Caco-2 (cell line): ENCODE data around the gene PTAR1. TPM values are rescaled to one million over a fixed set of nuclear protein-coding genes. Genes with fewer than 3 reads are reported as not detected.

Experiments
- BruUV-seq: library from RNA; stranded (reverse); fragments of 400-500 nt; replicated peaks from 2 replicates; lab custom pipeline; 2021; lab: Mats Ljungman, UMichigan
- CTCF ChIA-PET: fragments of 300-600 bp; sonication (Branson Sonifier 250); formaldehyde crosslinking; loops from one replicate; lab custom pipeline; 2022; ENCODE audit warnings: antibody characterized with exemption; lab: Charles Lee
- POLR2A ChIA-PET: fragments of 300-600 bp; sonication (Branson Sonifier 250); formaldehyde crosslinking; loops from one replicate; lab custom pipeline; 2022; ENCODE audit warnings: antibody characterized with exemption; lab: Charles Lee
- DNase-seq, 2 experiments: peaks; one replicate each; pipeline versions ENCODE4 v3.0.0 to v3.0.0-alpha.2; 2020 to 2022
- H3K27me3 ChIP-seq: replicated peaks from 2 replicates; pipeline ENCODE4 v1.6.0; 2011; ENCODE audit warnings: low read length; ENCODE audit not compliant: control insufficient read depth, insufficient read depth
- H3K36me3 ChIP-seq: 2 replicates; pipeline ENCODE4 v1.5.1; 2011; ENCODE audit warnings: low read length; ENCODE audit not compliant: control insufficient read depth, insufficient read depth
- H3K4me1 ChIP-seq: fragments of 250-450 bp; sonication (Bioruptor Pico); 2 replicates; pipeline ENCODE4 v1.5.1; 2020; ENCODE audit warnings: mild to moderate bottlenecking
- H3K4me3 ChIP-seq: 2 replicates; pipeline ENCODE4 v1.5.1; 2011; ENCODE audit warnings: low read depth, mild to moderate bottlenecking, control low read depth, low read length
- H3K9me3 ChIP-seq: fragments of 250-450 bp; sonication (Bioruptor Pico); 2 replicates; pipeline ENCODE4 v1.5.1; 2020; ENCODE audit warnings: mild to moderate bottlenecking, moderate library complexity
- H3K27ac Mint-ChIP-seq: one replicate; pipeline ENCODE4 v1.8.0; 2022; ENCODE audit warnings: mixed read lengths; ENCODE audit not compliant: unreplicated experiment
- H3K27me3 Mint-ChIP-seq: one replicate; pipeline ENCODE4 v1.8.0; 2022; ENCODE audit warnings: mixed read lengths; ENCODE audit not compliant: insufficient read depth, unreplicated experiment
- H3K36me3 Mint-ChIP-seq: one replicate; pipeline ENCODE4 v1.8.0; 2022; ENCODE audit warnings: mild to moderate bottlenecking, mixed read lengths; ENCODE audit not compliant: insufficient read depth, unreplicated experiment
- H3K4me1 Mint-ChIP-seq: one replicate; pipeline ENCODE4 v1.8.0; 2022; ENCODE audit warnings: low read depth, mixed read lengths; ENCODE audit not compliant: unreplicated experiment
- H3K4me3 Mint-ChIP-seq: one replicate; pipeline ENCODE4 v1.8.0; 2022; ENCODE audit warnings: mild to moderate bottlenecking, moderate library complexity, mixed read lengths; ENCODE audit not compliant: unreplicated experiment
- H3K9me3 Mint-ChIP-seq: one replicate; pipeline ENCODE4 v1.8.0; 2022; ENCODE audit warnings: mixed read lengths; ENCODE audit not compliant: unreplicated experiment
- CTCF ChIP-seq, 2 experiments: fragments of 200-600 bp in 1 of 2; IDR thresholded peaks; 1 replicate in 1 of 2; 2 replicates in 1 of 2; pipeline versions ENCODE4 v1.5.1 to v1.8.0; 2011 to 2022; ENCODE audit warnings: antibody characterized with exemption in 1 of 2, control low read depth in 1 of 2, inconsistent platforms in 1 of 2, low read depth in 1 of 2, low read length in 1 of 2, mild to moderate bottlenecking in 1 of 2, moderate library complexity in 1 of 2; ENCODE audit not compliant: insufficient read depth in 1 of 2, severe bottlenecking in 1 of 2, unreplicated experiment in 1 of 2
- intact Hi-C: fragments of 100-400 bp; cut with micrococcal nuclease; formaldehyde crosslinking; loops from one replicate; pipeline ENCODE4 v1.10.0; 2022; ENCODE audit not compliant: unreplicated experiment
- total RNA-seq: library from RNA; stranded (reverse); gene quantifications from 2 replicates; pipeline ENCODE4 v1.2.3, GENCODE V29; 2022

The PTAR1 gene
- total RNA-seq, 1 experiment from 2014 or later = 16.5 TPM

GRCh38 chr9:69760278-69760610 is 433 bp upstream of the PTAR1 start:
- peak overlapping the region; percentile 20 for H3K4me3 ChIP-seq
- H3K4me3 Mint-ChIP-seq = peak overlapping the region; percentile 73
- no peaks in the 10 kb centered on the region for H3K9me3 ChIP-seq
- CTCF ChIA-PET = no interaction called here
- no peak for TF ChIP-seq CTCF (IDR thresholded peaks at IDR 0.05; ENCODE audit: insufficient read depth in 1 of 2, low read depth in 1 of 2, low read length in 1 of 2, severe bottlenecking in 1 of 2, unreplicated experiment in 1 of 2)
- H3K27me3 ChIP-seq = no peaks in the 10 kb centered on the region
- H3K9me3 Mint-ChIP-seq = no peaks in the 10 kb centered on the region
- no peaks in the 10 kb centered on the region for H3K36me3 Mint-ChIP-seq
- no peak overlapping the region for H3K27ac Mint-ChIP-seq
- POLR2A ChIA-PET = no interaction called here
- DNase-seq = no peak
- peaks cover 7% of the 10 kb centered on the region for H3K4me1 Mint-ChIP-seq
- intact Hi-C loops = no loop called here
- H3K4me1 ChIP-seq = no peaks in the 10 kb centered on the region
- H3K36me3 ChIP-seq = no peaks in the 10 kb centered on the region
- no peaks in the 10 kb centered on the region for H3K27me3 Mint-ChIP-seq
- BruUV-seq = TSS peak; percentile 73

GRCh38 chr9:69759021-69759420 is 790 bp downstream of the PTAR1 start:
- H3K4me3 ChIP-seq = peak overlapping the region; percentile 47
- BruUV-seq = TSS peak; percentile 31
- ChIA-PET POLR2A (no interaction called here), CTCF (no interaction called here)
- Mint-ChIP-seq H3K36me3 (no peaks in the 10 kb centered on the region), H3K4me3 (peak overlapping the region; percentile 73), H3K27me3 (no peaks in the 10 kb centered on the region), H3K4me1 (peaks cover 7% of the 10 kb centered on the region), H3K9me3 (no peaks in the 10 kb centered on the region), H3K27ac (peak overlapping the region; percentile 69)
- no peak for DNase-seq
- no peak for TF ChIP-seq CTCF (IDR thresholded peaks at IDR 0.05; ENCODE audit: insufficient read depth in 1 of 2, low read depth in 1 of 2, low read length in 1 of 2, severe bottlenecking in 1 of 2, unreplicated experiment in 1 of 2)
- no peaks in the 10 kb centered on the region for H3K27me3 ChIP-seq
- intact Hi-C loops = loop anchor here (1.0 kb wide), 1 partner anchor 10 kb away; no protein-coding TSS in a partner anchor
- H3K4me1 ChIP-seq = no peaks in the 10 kb centered on the region
- H3K36me3 ChIP-seq = no peaks in the 10 kb centered on the region
- no peaks in the 10 kb centered on the region for H3K9me3 ChIP-seq

- Mint-ChIP-seq H3K4me3 (peak overlapping the region; percentile 73), H3K36me3 (no peaks in the 10 kb centered on the region), H3K27me3 (no peaks in the 10 kb centered on the region), H3K9me3 (no peaks in the 10 kb centered on the region), H3K4me1 (peaks cover 7% of the 10 kb centered on the region), H3K27ac (no peak overlapping the region)
- H3K9me3 ChIP-seq = no peaks in the 10 kb centered on the region
- POLR2A ChIA-PET = no interaction called here
- no peak for TF ChIP-seq CTCF (IDR thresholded peaks at IDR 0.05; ENCODE audit: insufficient read depth in 1 of 2, low read depth in 1 of 2, low read length in 1 of 2, severe bottlenecking in 1 of 2, unreplicated experiment in 1 of 2)
- BruUV-seq = no TSS peak
- H3K4me1 ChIP-seq = no peaks in the 10 kb centered on the region
- intact Hi-C loops = no loop called here
- no peak overlapping the region for H3K4me3 ChIP-seq
- H3K27me3 ChIP-seq = no peaks in the 10 kb centered on the region
- CTCF ChIA-PET = no interaction called here
- DNase-seq = no peak
- H3K36me3 ChIP-seq = no peaks in the 10 kb centered on the region
Measured at GRCh38 chr9:69757996-69758675, 1.7 kb downstream of the PTAR1 start.
